Stimulated activated CD4-positive, alpha-beta T cell treated with anti-CD3 and anti-CD28 coated beads, Interleukin-4, amount 100 ng/mL, for 1 hour (primary cell): ENCODE measurements around the gene HDAC8.
"Not testable (repeated sequence)": the region's sequence is repeated elsewhere in the genome, so short reads cannot be mapped to it uniquely, and the experiment has no call there.

Source experiments
- DNase-seq: peaks from one replicate; pipeline ENCODE4 v3.0.0-alpha.2; 2020

Gene HDAC8

DNA sequence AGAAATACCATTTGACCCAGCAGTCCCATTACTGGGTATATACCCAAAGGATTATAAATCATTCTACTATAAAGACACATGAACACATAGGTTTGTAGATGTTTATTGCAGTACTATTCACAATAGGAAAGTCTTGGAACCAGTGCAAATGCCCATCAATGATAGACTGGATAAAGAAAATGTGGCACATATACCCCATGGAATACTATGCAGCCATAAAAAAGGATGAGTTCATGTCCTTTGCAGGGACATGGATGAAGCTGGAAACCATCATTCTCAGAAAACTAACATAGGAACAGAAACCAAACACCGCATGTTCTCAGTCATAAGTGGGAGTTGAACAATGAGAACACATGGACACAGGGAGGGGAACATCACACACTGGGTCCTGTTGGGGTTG is 123.6 kb downstream of the HDAC8 start:
- not testable (repeated sequence) for DNase-seq

DNA sequence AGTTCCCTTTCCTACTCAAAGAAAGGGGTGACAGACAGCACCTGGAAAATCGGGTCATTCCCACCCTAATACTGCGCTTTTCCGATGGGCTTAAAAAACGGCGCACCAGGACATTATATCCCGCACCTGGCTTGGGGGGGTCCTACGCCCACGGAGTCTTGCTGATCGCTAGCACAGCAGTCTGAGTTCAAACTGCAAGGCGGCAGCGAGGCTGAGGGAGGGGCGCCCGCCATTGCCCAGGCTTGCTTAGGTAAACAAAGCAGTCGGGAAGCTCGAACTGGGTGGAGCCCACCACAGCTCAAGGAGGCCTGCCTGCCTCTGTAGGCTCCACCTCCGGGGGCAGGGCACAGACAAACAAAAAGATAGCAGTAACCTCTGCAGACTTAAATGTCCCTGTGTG is 131.9 kb downstream of the HDAC8 start:
- not testable (repeated sequence) for DNase-seq

DNA sequence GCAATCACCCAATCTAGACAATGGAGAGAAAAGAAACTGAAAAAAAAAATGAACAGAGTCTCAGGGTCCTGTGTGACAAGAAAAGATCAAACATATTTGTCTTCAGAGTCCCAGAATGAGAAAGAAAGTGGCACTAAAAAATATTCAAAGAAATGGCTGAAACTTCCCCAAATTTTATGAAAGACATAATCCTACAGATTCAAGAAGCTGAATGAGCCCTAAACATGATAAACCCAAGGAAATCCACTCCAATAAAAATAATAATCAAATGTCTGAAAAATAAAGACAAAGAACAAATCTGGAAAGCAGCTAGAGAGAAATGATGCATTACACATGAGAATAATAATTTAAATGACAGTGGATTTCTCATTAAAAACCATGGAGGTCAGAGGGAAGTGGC is 136.6 kb downstream of the HDAC8 start:
- no peak for DNase-seq

DNA sequence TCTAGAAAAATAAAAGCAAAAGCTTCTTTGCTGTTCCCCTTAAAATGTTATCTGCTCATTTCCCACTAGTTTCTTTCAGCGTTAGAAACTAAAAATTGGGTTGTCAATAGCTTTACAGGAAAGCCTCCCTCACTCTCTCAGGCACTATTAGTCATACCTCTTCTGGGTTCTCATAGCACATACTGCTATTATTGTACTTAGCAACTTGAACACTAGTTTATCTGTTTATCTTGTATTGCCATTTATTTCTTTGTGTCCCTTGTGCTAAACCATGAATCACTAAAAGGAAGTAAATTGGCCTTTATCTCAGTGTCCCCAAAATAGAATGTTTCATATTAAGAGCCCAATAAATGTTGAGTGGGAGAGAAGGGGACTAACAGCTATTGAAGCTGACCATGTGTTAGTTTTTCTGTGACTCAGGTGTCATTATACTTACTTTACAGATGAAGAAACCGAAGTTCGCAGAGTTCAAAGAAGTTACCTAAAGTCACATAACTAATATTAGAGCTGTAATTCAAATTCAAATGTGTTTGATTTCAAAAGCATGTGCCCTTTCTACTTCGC is 142.2 kb downstream of the HDAC8 start:
- DNase-seq: no peak

DNA sequence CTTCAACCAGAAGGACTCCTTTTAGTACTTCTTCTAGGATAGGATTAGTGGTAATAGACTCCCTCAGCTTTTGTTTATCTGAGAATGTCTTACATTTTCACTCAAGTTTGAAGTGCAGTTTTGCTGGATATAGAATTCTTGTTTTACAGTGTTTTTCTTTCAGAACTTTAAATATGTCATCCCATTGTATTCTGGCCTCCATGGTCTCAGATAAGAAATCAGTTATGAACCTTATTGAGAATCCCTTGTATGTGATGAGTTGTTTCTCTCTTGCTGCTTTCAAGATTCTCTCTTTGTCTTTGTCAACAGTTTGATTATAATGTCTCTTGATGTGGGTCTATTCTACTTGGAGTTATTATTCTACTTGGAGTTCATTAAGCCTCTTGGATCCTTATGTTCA is 150.8 kb downstream of the HDAC8 start:
- DNase-seq: no peak

DNA sequence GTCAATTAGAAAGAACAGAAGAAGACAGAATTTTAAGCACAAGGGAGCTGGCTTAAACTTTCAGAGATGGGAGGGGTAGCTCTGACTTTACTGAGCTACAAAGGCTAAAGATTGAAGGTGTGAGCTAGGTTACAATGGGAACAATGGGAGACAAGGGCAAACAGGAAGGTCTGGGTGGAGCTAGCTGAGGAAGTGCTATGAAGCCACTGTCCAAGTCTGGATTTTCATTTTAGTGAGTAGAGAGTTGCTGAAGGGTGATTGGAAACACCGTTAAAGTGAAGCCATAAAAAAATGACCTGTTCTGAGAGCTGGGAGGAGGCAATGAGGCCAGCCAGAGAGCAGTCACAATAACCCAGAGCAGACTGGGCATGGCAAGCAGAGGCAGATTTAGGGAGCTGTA is 162.7 kb downstream of the HDAC8 start:
- DNase-seq: no peak

DNA sequence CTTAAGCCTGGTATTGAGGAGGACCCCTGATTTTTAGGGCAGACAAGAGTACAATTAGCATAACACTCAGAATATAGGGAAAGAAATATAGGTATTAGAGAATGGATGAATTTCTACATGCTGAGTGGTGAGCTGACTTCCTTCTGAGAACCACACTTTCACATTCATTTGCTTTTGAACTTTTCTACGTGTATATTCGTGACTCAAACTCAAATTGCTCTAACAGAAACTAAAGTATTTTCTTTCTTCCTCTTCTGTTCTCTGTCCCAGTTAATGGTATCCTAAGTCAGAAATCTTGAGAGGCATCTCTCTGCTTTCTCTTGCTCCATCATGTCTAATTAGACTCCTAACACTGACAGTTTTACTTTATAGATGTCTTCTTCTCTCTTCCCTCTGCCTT is 163.8 kb downstream of the HDAC8 start:
- DNase-seq: no peak

- DNase-seq: not testable (repeated sequence)
Observed at GRCh38 chrX:72405136-72405535, 167.5 kb downstream of the HDAC8 start.

DNA sequence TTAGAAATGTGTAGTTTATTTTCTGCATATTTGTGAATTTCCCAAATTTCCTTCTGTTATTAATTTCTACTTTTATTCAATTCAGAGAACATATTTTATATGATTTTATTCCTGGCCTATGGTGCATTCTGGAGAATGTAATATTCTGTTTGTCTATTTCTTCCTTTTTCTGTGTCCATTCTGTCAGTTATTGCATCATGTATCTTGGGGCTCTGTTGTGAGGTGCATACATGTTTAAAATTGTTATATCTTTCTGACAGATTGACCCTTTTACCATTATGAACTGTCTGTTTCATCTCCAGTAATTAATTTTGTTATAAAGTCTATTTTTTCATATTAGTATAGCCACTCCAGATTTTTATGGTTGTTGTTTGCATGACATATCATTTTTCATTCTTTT is 170.0 kb downstream of the HDAC8 start:
- no peak for DNase-seq

- no peak for DNase-seq
Observed at GRCh38 chrX:72399816-72400215, 172.8 kb downstream of the HDAC8 start.

DNA sequence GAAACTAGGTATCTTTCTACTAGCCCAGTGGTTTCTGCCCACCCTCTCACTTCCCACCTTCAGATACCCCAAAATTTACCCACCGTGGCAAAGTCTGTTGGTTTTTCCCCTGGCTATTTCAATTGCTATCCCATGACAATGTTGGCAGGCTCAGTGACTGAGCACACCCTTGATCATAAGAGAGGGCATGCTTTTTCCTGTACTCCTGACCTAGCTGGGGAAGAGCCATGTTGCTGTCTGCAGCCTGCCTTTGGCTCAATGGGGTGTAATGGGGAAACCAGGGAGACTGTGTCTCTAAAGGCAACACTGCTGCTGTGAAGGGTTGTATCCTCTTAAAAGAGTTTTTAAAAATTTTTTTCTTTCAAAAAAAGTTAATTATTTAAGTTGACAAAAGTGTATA is 176.5 kb downstream of the HDAC8 start:
- DNase-seq: no peak

DNA sequence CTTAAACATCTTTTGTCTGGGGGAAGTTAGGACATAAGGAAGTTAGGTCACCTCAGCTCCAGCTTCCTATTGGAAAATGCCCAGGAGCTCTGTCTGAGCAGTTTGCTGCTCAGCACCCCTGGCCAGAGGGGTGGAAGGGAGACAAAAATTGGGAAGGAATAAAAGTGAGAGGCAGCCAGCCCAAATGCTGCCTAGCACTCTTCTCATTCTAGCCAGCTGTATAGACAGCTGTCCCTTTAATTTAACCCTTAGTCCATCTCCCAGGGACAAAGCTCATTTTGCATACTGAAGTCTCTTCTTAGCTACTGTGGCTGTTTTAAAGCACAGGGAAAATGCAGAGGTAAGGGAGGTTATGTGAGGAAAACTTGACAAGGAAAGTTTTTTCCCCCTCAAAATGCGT is 177.4 kb downstream of the HDAC8 start:
- DNase-seq: no peak

- no peak for DNase-seq
Observed at GRCh38 chrX:72394518-72395170, 178.0 kb downstream of the HDAC8 start.

DNA sequence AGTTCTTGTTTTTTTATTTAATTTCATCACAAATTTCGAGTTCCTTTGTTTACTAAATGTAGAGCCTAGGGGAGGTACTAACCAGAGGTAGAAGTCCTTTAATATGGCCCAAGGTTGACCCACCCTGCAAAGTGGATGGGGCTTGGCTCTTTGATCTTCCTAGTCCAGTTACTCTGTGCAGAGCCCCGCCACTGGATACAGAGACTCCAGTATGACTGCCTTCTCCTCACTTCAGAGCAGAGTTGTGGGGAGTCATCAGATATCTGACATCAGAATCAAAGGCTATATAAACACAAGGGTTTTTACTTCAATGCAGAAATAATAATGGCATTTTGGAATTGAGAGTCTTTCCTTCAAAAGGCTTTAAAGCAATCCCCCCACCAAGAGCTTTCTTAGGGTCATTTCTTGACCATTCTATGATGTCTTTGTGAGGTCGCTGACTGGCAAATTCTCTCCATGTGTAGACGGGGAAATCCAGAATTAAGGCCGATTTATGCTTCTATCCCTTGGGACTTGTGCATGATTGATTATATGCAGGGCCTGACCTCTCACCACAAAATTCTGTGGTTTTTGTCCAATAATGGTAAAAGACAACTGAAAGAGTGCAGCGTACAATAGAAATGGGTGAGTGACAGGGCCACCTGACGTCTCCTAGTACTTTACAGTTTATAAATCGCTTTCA is 178.7 kb downstream of the HDAC8 start:
- DNase-seq: no peak

DNA sequence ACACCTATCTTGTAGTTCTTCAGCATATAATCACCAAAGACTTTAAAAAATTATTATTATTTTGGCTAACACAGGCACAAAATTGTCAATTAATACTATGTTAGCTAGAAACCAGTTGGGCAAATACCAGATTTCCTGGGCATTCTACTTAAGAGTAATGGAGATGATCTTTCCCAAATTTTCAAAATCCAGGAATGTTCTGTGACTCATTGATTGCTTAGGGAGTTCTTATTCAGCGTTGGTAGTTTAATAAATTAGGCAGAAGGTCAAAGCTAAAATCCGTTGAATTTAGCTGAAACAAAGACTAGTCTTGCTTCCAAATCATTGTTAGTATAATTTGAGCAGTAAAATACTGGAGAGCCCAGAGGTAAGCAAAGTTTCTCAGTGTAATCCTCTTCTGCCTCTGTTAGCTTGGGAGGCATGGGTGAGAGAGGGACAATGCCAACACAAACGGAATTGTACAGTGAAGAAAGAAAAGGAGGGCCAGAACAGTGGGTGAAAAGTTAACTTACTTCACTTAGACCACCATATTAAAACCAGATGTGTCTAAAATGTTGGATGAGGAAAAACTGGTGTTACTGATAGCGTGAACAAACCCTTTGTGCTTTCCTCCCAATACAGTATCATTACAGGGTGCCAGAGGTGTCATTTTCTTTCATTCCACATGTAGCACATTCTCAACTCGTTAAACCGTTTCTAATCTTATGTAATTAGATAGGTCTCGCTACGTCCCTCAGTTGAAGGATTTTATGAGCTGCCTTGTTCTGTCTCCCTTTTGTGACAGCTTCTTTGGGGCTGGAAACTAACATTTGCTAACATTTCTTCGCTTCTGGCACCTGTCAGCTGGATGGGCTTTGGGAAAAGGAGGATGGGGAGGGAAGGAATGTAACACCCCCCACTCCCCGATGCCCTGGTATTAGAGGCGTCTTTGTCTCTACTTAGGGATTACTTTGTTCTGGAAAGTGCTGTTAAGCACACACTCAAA is 179.5 kb downstream of the HDAC8 start:
- no peak for DNase-seq

GRCh38 chrX:72392042-72392441 is 180.6 kb downstream of the HDAC8 start:
- no peak for DNase-seq

GRCh38 chrX:72387247-72387646 is 185.4 kb downstream of the HDAC8 start:
- no peak for DNase-seq

- DNase-seq: no peak
Observed at GRCh38 chrX:72382202-72382595, 190.4 kb downstream of the HDAC8 start.

DNA sequence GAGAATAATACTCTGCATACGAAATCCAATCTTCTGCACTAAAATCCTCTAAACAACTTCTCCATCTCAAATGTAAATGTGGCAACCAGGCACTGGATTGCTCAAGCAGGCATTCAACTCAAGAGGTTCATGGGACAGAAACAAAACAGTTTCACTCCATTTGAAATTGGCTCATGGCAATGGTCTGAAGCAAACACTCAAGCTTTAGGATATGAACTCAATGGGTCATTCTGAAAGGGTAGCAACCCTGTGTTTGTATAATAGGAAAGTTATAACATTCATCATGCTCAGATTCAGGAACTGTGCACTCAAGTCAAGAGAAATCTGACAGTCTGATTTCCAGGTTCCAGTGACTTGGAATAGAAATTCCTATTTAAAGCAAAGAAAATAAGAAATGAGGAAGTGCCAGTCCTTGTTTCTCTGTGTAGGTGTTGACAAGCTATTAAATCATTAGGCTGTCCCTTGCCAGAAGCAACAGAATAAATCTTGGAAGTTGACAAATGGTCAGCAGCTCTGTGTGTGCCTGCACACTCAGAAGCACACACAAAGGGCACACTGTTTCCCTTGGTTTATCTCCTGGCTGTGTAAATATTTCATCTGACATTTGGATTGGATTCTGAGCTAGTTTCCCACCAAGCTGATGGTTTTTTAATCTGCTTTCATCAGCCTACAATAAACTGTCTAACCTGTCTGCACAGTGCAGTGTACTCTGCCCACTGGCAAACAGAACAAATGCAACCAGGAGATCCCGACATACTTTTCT is 191.0 kb downstream of the HDAC8 start:
- DNase-seq: no peak

GRCh38 chrX:72376124-72376523 is 196.5 kb downstream of the HDAC8 start:
- no peak for DNase-seq

DNA sequence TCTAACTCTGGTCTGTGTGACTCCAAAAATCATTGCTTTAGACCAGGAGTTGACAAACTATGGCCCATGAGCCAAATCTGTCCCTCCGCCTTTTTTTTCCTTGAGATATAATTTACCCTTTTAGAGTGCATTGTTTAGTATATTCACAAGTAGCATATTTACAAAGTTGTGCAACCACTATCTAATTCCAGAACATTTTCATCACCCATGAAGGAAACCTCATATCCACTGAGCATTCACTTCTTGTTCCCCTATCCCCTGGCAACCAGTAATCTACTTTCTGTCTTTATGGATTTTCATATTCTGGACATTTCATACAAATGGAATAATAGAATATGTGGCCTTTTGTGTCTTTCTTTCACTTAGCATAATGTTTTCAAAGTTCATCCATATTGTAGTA is 199.5 kb downstream of the HDAC8 start:
- no peak for DNase-seq

DNA sequence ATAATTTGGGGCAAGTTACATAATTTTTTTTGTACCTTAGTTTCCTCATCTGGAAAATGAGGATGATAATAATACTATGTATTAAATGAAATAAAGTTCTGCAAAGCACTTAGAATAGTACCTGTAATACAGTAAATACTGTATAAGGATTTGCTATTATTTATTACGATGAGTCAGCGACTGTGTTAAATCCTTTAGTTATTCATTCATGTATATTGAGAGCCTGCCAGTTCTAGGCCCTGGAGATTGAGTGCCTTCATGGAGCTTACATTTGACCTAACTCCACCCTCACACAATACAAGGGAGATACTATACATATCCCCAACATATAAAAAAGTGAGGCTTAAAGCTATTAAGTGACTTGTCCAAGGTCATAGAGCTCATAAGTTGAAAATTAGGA is 199.9 kb downstream of the HDAC8 start:
- DNase-seq: no peak

DNA sequence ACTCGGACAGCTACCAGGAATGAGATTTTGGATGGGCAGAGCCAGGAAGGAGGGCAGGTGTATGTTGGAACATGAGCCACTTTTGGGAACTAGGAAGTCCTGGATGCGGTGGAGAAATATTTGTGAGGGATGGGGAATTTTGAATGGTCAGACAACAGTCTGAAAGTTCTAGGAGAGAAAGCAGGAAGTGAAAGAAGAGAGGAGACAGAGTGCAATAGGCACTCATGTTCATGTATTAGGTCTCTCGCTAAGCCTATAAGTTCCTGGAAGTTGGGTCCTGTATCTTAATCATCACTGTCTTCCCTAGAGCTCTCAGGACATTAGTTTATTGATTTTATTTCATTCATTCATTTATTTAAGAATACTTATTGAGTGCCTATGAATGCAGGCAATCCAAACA is 201.2 kb downstream of the HDAC8 start:
- DNase-seq: no peak
